Endothelial cell of umbilical vein (primary cell): ENCODE data around the gene NEK2. TPM values are rescaled to one million over a fixed set of nuclear protein-coding genes. Genes with fewer than 3 reads are reported as not detected.

ENCODE experiments used
- BruUV-seq: library from RNA; stranded (reverse); fragments of 400-500 nt; replicated peaks from 2 replicates; lab custom pipeline; 2021; lab: Mats Ljungman, UMichigan
- CTCF ChIA-PET: fragments of 300-600, 350-600 bp; sonication (Branson Sonifier 250); formaldehyde crosslinking; loops from one replicate; lab custom pipeline; 2021; ENCODE audit warnings: antibody characterized with exemption, inconsistent platforms; lab: Charles Lee
- POLR2A ChIA-PET: fragments of 300-600, 350-600 bp; sonication (Branson Sonifier 250); formaldehyde crosslinking; loops from one replicate; lab custom pipeline; 2021; ENCODE audit warnings: antibody characterized with exemption, inconsistent platforms; lab: Charles Lee
- DNase-seq: peaks from one replicate; pipeline ENCODE4 v3.0.0-alpha.2; 2011; ENCODE audit warnings: low read depth, low spot score
- FAIRE-seq: peaks from 2 replicates; lab custom pipeline; 2011; peaks lifted over from hg19 to GRCh38; lab: Jason Lieb, UNC
- H2AFZ ChIP-seq: 2 replicates; pipeline ENCODE4 v1.6.0; 2012; ENCODE audit warnings: low read depth, low read length, control low read depth, inconsistent platforms
- H3K27ac ChIP-seq: 2 replicates; pipeline ENCODE4 v1.5.1; 2011; ENCODE audit warnings: low read depth, mild to moderate bottlenecking, control low read depth, low read length, moderate library complexity; ENCODE audit not compliant: insufficient read depth
- H3K27me3 ChIP-seq, 2 experiments: 2 replicates each; pipeline versions ENCODE4 v1.6.0 to v1.6.1; 2011; ENCODE audit warnings: low read length in 2 of 2, mixed read lengths in 1 of 2; ENCODE audit not compliant: control insufficient read depth in 2 of 2, insufficient read depth in 2 of 2
- H3K36me3 ChIP-seq, 2 experiments: 2 replicates in 1 of 2; 3 replicates in 1 of 2; pipeline ENCODE4 v1.5.1; 2011; ENCODE audit warnings: low read length in 2 of 2, mild to moderate bottlenecking in 1 of 2, moderate library complexity in 1 of 2; ENCODE audit not compliant: control insufficient read depth in 2 of 2, insufficient read depth in 2 of 2; ENCODE audit errors: extremely low read depth in 1 of 2
- H3K4me1 ChIP-seq: 3 replicates; pipeline ENCODE4 v1.5.1; 2011; ENCODE audit warnings: mild to moderate bottlenecking, low read length; ENCODE audit not compliant: control insufficient read depth, insufficient read depth; ENCODE audit errors: extremely low read depth
- H3K4me2 ChIP-seq: 2 replicates; pipeline ENCODE4 v1.6.1; 2011; ENCODE audit warnings: low read length, control low read depth, mixed read lengths; ENCODE audit not compliant: insufficient read depth
- H3K4me3 ChIP-seq, 3 experiments: fragments of 200-600 bp in 1 of 3; sonication (generic), shearing (Covaris generic) in 1 of 3; replicated peaks in 1 of 3; 2 replicates each; pipeline ENCODE4 v1.5.1; 2011 to 2016; ENCODE audit warnings: control low read depth in 3 of 3, low read length in 3 of 3, mild to moderate bottlenecking in 2 of 3, inconsistent platforms in 1 of 3, low read depth in 1 of 3, moderate library complexity in 1 of 3; ENCODE audit not compliant: insufficient read depth in 1 of 3
- H3K79me2 ChIP-seq: 2 replicates; pipeline ENCODE4 v1.6.0; 2012; ENCODE audit warnings: low read length, inconsistent platforms; ENCODE audit not compliant: control insufficient read depth, insufficient read depth
- H3K9ac ChIP-seq: replicated peaks from 2 replicates; pipeline ENCODE3; 2011; ENCODE audit warnings: low read length, control low read depth; ENCODE audit not compliant: insufficient read depth; ENCODE audit errors: extremely low read depth
- H3K9me1 ChIP-seq: replicated peaks from 3 replicates; pipeline ENCODE4 v1.6.0; 2011; ENCODE audit warnings: mild to moderate bottlenecking, low read length; ENCODE audit not compliant: control insufficient read depth, insufficient read depth; ENCODE audit errors: extremely low read depth
- H3K9me3 ChIP-seq: replicated peaks from 2 replicates; pipeline ENCODE4 v1.5.1; 2012; ENCODE audit warnings: low read length, inconsistent platforms; ENCODE audit not compliant: control insufficient read depth, insufficient read depth
- H4K20me1 ChIP-seq: replicated peaks from 2 replicates; pipeline ENCODE3; 2011; ENCODE audit warnings: mild to moderate bottlenecking, low read length; ENCODE audit not compliant: control insufficient read depth, insufficient read depth; ENCODE audit errors: extremely low read depth
- FOS ChIP-seq: IDR thresholded peaks from 2 replicates; pipeline ENCODE4 v1.6.1; 2011; ENCODE audit warnings: mild to moderate bottlenecking, low read length, moderate library complexity, borderline replicate concordance; ENCODE audit not compliant: insufficient read depth
- GATA2 ChIP-seq: IDR thresholded peaks from 2 replicates; pipeline ENCODE4 v1.7.0; 2011; ENCODE audit warnings: low read depth, mild to moderate bottlenecking, moderate library complexity, mixed read lengths, low read length; ENCODE audit not compliant: insufficient read length, insufficient read depth
- MYC ChIP-seq: IDR thresholded peaks from one replicate; pipeline ENCODE4 v1.6.1; 2011; ENCODE audit warnings: mild to moderate bottlenecking, low read depth, low read length
- POLR2A ChIP-seq: IDR thresholded peaks from 2 replicates; pipeline ENCODE4 v1.6.1; 2012; ENCODE audit warnings: low read depth, mild to moderate bottlenecking, control low read depth, low read length
- POLR2AphosphoS5 ChIP-seq: IDR thresholded peaks from 2 replicates; pipeline ENCODE4 v1.6.1; 2012; ENCODE audit warnings: low read depth, mild to moderate bottlenecking, control low read depth, low read length, moderate library complexity; ENCODE audit not compliant: insufficient read depth
- dilution Hi-C: fragments of 300-500 bp; cut with MboI; formaldehyde crosslinking; loops from one replicate; pipeline ENCODE4 v1.15.0; 2019; ENCODE audit warnings: low sequenced_read_pairs; ENCODE audit not compliant: extremely low pct_ligation_motif_present
- intact Hi-C: fragments of 100-400 bp; cut with micrococcal nuclease; formaldehyde crosslinking; loops from one replicate; pipeline ENCODE4 v1.10.0; 2022
- polyA plus RNA-seq, 4 experiments: library from polyadenylated mRNA; depleted of rRNA in 3 of 4; stranded (reverse) in 3 of 4; unstranded in 1 of 4; fragments of >200 nt; gene quantifications; 2 replicates each; pipeline versions ENCODE4 v1.2.1 to v1.2.3, GENCODE V29; 2011 to 2012; ENCODE audit warnings: missing spikeins in 1 of 4
- total RNA-seq: library from RNA; stranded (reverse); gene quantifications from 2 replicates; pipeline ENCODE4 v1.2.3, GENCODE V29; 2021
- TF ChIP-seq, protein P1 (sequence below): IDR thresholded peaks from 2 replicates; pipeline ENCODE4 v1.6.1; 2011; ENCODE audit not compliant: insufficient read depth, insufficient read length

NEK2 gene
- total and polyA plus RNA-seq, 2 donors (not counting 3 experiments of a cell fraction or from before 2014, with no cell fraction given) = 6.6 to 19.0 TPM

DNA sequence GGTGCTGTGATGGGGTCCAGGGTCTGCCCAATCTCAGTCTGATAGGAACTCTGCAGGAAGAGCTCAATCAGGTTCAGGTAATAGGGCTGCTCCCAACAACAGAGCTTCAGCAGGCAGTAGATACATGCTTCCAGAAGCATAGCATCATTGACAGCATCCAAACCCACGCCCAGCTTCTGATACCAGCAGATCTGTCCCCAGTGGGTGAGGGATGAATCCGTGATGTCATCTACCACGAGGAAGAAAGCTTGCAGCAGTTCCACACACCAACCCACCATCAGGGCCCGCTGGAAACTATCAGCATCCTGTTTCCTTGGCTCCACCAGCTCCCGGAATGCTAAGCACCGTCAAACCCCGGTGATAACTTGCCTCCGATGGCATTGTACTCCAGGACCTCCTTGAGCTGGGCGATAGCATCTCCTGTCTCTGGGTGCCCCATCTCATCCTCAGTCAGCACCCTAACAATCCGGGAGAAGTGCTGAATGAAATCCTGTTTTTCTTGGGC lies 14.7 kb downstream of the NEK2 start:
- Histone ChIP-seq H3K4me1 (no peaks in the 10 kb centered on the region), H3K79me2 (no peaks in the 10 kb centered on the region), H3K27me3 (no peaks in the 10 kb centered on the region), H3K9me3 (no peaks in the 10 kb centered on the region), H4K20me1 (no peaks in the 10 kb centered on the region), H3K4me3 (no peak overlapping the region), H2AFZ (no peak overlapping the region), H3K9me1 (no peaks in the 10 kb centered on the region), H3K36me3 (no peaks in the 10 kb centered on the region), H3K9ac (no peak overlapping the region), H3K4me2 (no peak overlapping the region), H3K27ac (no peak overlapping the region)
- dilution Hi-C loops = no loop called here
- FAIRE-seq (no peak), DNase-seq (no peak)
- no peak for TF ChIP-seq POLR2AphosphoS5
- TF ChIP-seq POLR2A = no peak
- TF ChIP-seq FOS = no peak
- TF ChIP-seq, protein P1, sequence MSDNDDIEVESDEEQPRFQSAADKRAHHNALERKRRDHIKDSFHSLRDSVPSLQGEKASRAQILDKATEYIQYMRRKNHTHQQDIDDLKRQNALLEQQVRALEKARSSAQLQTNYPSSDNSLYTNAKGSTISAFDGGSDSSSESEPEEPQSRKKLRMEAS = no peak
- TF ChIP-seq MYC = no peak
- POLR2A ChIA-PET = no interaction called here
- intact Hi-C loops = no loop called here
- no TSS peak for BruUV-seq
- CTCF ChIA-PET = interaction anchor here (1.5 to 2.0 kb wide), 2 partner anchors 146 to 185 kb away, joined by 5 to 7 read pairs; no protein-coding TSS in a partner anchor

DNA sequence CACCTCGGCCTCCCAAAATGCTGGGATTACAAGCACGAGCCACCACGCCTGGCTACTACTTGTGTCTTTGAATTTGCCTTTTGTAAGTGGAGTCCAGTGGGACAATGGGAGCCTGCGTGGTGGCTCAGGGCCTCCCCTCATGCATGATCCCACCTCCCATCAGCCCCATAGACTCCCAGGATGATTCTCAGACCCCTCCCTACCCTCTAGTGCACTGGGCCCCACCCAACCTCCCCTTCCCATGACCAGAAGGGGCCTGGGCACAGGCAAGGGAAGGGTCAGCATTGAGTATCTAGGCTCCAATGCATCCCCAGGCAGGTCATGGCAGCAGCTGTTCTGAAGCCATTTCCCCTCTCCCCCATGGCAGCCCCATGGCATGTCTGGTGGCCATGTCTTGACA lies 18.7 kb downstream of the NEK2 start:
- POLR2A ChIA-PET = no interaction called here

More for the DNA sequence above, 18.7 kb downstream of the NEK2 start:
- Histone ChIP-seq H3K4me3 (no peak overlapping the region), H2AFZ (no peak overlapping the region), H3K27me3 (no peaks in the 10 kb centered on the region), H4K20me1 (no peaks in the 10 kb centered on the region), H3K4me1 (peaks cover 20% of the 10 kb centered on the region), H3K36me3 (no peaks in the 10 kb centered on the region), H3K27ac (no peak overlapping the region), H3K9ac (no peak overlapping the region), H3K9me1 (no peaks in the 10 kb centered on the region), H3K79me2 (no peaks in the 10 kb centered on the region), H3K4me2 (no peak overlapping the region), H3K9me3 (no peaks in the 10 kb centered on the region)
- TF ChIP-seq MYC (no peak), POLR2AphosphoS5 (no peak), FOS (no peak), GATA2 (no peak)
- TF ChIP-seq, protein P1 = no peak
- BruUV-seq = no TSS peak
- intact Hi-C loops = no loop called here
- CTCF ChIA-PET = interaction anchor here (1.3 to 6.9 kb wide), 2 partner anchors 142 to 333 kb away, joined by 5 to 84 read pairs; no protein-coding TSS in a partner anchor
- dilution Hi-C loops = no loop called here
- FAIRE-seq (no peak), DNase-seq (no peak)
